ENCODE measurements around the gene CFDP1. TPM values are rescaled to one million over a fixed set of nuclear protein-coding genes. Genes with fewer than 3 reads are reported as not detected.
A peak's percentile ranks its signal among the peaks of the same experiment; 100 is the strongest.

CFDP1 gene
- polyA plus RNA-seq, 3 donors, result 148 to 189 (median 174) TPM

GRCh38 chr16:75420987-75421819 lies 12.1 kb downstream of the CFDP1 start:
- peak; percentile 53 for DNase-seq

GRCh38 chr16:75416904-75417565 lies 16.3 kb downstream of the CFDP1 start:
- no peak for DNase-seq

DNA sequence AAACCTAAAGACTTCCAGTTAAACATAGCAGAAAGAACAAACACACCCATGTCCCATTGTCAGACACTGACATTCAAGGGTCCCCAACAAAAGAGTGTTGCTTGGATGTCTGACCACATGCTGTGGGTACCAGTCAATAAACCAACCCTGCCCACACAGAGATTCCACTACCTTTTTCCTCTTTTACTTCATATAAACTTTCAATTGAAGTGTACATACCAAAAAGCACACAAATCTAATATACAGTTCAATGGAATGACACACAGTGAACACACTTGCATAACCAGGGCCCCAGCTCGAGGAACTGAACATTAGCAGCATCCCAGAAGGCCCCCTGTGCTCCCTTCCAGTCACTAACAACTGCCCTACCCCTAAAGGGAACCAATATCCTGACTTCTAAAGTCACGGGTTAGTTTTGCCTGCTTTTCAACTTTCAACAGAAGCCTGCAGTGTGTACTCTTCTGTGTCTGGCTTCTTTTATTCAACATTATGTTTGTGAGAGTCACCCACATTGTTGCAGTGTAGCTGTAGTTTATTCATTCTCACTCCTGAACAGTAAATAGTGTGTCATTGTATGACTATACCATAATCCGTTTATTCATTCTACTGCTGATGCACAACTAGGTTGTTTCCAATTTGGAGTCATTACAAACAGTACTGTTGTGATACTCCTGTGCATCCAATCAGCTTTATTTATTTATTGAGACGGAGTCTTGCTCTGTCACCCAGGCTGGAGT lies 18.0 kb downstream of the CFDP1 start:
- DNase-seq, result no peak

- DNase-seq, result no peak
Measured at GRCh38 chr16:75413951-75414350, 19.4 kb downstream of the CFDP1 start.

DNA sequence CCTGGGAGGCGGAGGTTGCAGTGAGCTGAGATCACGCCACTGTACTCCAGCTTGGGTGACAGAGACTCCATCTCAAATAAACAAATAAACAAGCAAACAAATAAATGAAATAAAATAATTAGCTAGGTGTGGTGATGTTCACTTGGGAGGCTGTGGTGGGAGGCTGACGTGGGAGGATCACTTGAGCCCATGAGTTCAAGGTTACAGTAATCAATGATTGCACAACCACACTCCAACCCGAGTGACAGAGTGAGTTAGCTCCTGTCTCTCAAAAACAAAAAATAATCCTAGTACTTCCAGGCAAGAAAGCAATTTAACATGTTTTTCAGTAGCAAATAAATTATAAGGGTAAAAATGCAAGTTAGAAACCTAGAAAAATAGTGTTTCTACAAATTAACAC lies 26.4 kb downstream of the CFDP1 start:
- DNase-seq, result no peak

DNA sequence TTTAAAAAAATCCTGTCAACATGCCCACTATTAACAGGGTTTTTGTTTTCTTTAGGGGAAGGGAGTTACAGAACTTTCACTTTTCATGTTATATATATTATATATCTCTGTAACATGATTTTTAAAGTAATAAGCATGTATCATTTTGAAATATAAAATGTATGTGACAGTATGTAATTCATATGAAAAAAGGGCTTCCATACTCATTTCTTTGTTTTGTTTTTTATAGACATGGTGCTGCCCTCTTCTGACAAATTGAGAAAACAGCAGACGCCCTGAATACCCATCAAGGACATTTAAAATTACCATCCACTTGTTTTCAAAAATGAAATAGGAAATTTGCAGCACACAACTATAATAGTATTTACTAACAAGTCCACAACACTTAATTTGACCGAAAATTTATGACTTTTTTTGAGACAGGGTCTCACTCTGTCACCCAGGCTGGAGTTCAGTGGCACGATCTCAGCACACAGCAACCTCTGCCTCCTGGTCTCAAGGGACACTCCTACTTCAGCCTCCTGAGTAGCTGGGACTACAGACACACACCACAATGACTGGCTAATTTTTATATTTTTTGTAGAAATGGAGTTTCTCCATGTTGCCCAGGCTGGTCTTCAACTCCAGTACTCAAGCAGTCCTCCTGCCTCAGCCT lies 30.4 kb downstream of the CFDP1 start:
- DNase-seq, result no peak

DNA sequence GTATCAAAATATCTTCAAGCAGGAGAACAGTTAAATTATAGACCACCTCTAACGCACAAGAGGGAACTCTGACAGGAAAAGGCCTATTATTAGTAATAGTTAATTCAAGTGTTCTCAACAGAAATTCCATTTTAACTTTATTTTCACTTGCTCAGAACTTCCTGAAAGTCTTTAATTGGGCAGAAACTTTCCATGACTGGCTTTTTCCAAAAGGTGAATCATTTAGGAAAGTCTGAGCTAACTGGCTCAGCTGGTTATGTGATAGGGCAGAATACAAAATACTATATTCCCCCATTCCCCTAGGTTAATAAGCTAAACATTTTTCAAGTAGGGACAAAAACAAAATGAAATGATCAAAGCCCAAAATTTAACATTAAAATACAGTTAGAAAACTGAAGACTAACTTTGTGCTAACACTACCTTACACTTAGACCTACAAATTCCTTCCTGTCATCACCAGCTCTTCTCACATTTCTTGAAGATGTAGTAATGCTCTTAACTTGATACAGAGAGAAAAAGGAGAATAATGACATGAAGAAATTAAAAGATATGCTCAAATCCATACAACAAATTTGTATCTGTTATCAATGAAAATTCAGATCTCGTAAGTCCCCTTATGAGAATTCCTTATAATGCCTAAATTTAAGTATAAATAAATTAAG lies 31.0 kb downstream of the CFDP1 start:
- DNase-seq, result no peak

GRCh38 chr16:75401691-75402090 lies 31.6 kb downstream of the CFDP1 start:
- DNase-seq, result no peak

DNA sequence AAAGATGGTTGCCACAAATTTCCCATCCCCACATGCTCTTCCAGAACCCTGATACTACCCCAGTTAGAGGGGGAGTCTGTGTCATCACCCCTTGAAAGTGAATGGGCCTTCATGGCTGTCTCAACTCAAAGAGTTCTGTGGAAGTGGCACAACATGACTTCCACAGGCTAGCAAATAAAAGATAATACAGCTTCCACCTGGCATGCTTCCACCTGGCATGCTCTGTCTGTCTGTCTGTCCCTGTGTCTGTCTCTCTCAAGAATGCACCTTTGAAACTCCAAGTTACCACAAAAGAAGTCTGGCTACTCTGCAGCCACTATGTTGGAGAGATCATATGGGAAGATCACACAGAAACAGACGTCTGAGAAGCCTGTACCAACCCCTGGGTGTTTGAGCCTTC lies 35.0 kb downstream of the CFDP1 start:
- DNase-seq, result no peak

- DNase-seq, result no peak
Measured at GRCh38 chr16:75394941-75395340, 38.4 kb downstream of the CFDP1 start.

- DNase-seq, result no peak
Measured at GRCh38 chr16:75392906-75393305, 40.4 kb downstream of the CFDP1 start.

- DNase-seq, result no peak
Measured at GRCh38 chr16:75390926-75391653, 42.2 kb downstream of the CFDP1 start.

GRCh38 chr16:75389096-75389690 lies 44.1 kb downstream of the CFDP1 start:
- no peak for DNase-seq

- no peak for DNase-seq
Measured at GRCh38 chr16:75387951-75388350, 45.4 kb downstream of the CFDP1 start.

DNA sequence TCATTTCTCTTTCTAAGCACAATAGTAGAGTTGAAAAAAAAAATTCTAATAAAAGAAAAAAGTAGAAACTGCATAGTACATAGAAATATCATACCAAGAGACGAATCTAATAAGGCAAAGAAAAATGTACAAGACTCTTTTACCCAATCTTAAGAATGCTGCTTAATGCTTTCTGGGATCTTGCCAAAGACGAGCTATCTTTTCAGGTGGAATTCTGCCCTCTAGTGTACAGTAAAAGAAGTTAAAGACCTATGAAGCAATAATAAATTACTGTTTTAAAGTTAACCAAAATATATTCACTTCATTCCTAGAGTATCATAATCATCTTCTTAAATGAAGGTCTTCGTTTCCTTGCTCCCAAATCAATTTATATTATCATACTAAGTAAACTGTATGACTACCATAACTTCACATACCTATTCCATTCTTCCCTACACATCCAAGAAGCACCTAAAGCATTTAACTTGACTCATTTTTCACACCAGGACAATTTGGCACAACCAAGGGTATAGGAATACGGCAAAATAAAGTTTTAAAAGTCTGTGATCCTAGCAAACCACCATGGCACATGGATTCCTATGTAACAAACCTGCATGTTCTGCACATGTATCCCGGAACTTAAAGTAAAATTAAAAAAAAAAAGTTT lies 47.7 kb downstream of the CFDP1 start:
- DNase-seq, result peak; percentile 79

DNA sequence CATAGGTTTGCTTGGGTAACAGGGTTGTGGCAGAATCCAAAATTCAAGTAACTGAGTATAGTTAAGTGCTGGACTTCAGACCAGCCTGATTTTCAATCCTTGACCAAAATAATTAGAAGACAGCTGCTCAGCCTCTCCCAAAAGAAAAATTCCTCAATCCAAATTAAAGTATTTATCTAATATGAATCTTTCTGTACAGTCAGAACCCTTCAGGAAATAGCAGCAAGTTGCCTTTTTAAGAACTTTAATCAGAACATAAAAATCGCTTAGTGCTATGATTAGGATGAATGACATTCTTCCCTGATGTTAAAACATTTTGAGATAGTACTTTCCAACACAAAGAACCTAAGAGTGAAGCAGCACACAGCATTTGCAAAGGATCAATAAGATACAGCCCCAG lies 50.2 kb downstream of the CFDP1 start:
- no peak for DNase-seq

- DNase-seq, result no peak
Measured at GRCh38 chr16:75382611-75383010, 50.7 kb downstream of the CFDP1 start.

DNA sequence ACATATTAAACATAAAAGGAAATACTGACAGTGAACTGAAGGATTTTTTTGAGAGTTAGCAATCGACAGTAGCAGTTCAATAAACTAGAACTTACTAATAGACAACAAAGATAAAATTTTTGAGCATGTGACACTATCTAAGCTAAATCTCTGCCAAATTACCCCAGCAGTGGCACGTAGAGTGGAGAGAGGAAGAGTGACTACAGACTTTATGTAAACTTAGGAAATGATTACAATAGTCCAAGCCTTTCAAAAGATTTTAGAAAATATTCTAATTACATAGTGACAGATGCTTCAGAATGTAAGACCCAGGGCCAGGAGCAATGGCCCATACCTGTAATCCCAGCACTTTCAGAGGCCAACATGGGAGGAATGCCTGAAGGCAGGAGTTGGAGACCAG lies 52.4 kb downstream of the CFDP1 start:
- no peak for DNase-seq

DNA sequence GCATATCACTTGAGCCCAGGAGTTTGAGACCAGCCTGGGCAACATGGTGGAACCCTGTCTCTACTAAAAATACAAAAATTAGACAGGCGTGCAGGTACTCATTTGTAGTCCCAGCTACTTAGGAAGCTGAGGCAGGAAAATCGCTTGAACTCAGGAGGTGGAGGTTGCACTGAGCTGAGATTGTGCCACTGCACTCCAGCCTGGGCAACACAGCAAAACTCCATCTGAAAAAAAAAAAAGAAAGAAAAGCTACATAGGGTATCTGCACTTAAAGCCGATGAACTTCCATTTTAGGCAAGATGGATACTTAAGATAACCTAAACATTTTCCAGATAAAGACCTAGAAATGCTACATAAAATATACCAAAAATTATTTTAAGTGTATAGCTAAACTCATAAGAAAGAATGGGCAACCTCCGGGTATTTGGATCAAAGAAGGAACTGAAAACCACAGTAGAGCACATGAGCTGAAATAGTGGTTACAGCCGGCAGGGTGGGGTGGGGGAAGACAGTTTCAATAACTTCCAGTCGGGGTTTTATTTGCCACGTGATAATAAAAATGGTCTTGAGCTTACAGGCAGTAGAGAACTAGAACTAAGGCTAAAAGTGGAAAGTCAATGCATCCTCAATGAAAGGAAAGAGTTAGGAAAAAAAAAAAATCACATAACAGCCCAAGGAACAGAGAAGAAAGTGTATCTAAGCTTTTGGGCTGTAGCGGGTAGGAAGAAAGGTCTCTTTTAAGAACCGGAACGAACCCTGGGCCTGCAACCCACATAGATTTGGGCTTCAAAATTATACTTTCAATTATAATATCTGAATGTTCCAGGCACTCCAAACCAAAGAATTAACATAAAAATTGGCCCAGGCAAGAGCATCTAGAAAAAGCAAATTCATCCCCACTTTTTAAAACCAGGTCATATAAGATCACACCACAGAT lies 53.1 kb downstream of the CFDP1 start:
- DNase-seq, result no peak
